Stimulated activated CD4-positive, alpha-beta T cell treated with anti-CD3 and anti-CD28 coated beads, TNF-alpha, amount 100 ng/mL, for 48 hours (primary cell): ENCODE data around the gene SDSL.

Experiments
- DNase-seq, 3 donors: peaks; one replicate each; pipeline ENCODE4 v3.0.0-alpha.2; 2020; ENCODE audit warnings: low read depth in 3 of 3

SDSL gene

GRCh38 chr12:113420996-113421595, 1.1 kb upstream of the SDSL start:
- no peak for DNase-seq

- DNase-seq = no peak
These were observed 898 bp downstream of the SDSL start for GRCh38 chr12:113422886-113423669.

- no peak for DNase-seq
These were observed 2.3 kb downstream of the SDSL start for GRCh38 chr12:113424456-113424855.

GRCh38 chr12:113424915-113425823, 3.0 kb downstream of the SDSL start:
- peak; percentile 8 to 50 (median 29) for DNase-seq

GRCh38 chr12:113425960-113426453, 3.8 kb downstream of the SDSL start:
- no peak for DNase-seq

- DNase-seq = no peak
These were observed 5.7 kb downstream of the SDSL start for GRCh38 chr12:113427882-113428281.

GRCh38 chr12:113428482-113428881, 6.3 kb downstream of the SDSL start:
- DNase-seq = no peak

GRCh38 chr12:113432986-113433385, 10.8 kb downstream of the SDSL start:
- DNase-seq = no peak

GRCh38 chr12:113435367-113435766, 13.2 kb downstream of the SDSL start:
- DNase-seq = no peak

GRCh38 chr12:113436586-113436985, 14.4 kb downstream of the SDSL start:
- no peak for DNase-seq

- DNase-seq = no peak
These were observed 15.0 kb downstream of the SDSL start for GRCh38 chr12:113436993-113437728.

GRCh38 chr12:113437729-113438100, 15.5 kb downstream of the SDSL start:
- DNase-seq = no peak

- DNase-seq = no peak
These were observed 16.5 kb downstream of the SDSL start for GRCh38 chr12:113438523-113439300.

GRCh38 chr12:113439301-113439597, 17.1 kb downstream of the SDSL start:
- DNase-seq = no peak

- DNase-seq = no peak
These were observed 17.4 kb downstream of the SDSL start for GRCh38 chr12:113439606-113440030.

- DNase-seq = no peak
These were observed 18.2 kb downstream of the SDSL start for GRCh38 chr12:113440336-113440735.

- DNase-seq = no peak
These were observed 19.0 kb downstream of the SDSL start for GRCh38 chr12:113440947-113441782.

GRCh38 chr12:113443030-113443539, 20.9 kb downstream of the SDSL start:
- DNase-seq = no peak

- DNase-seq = no peak
These were observed 23.5 kb downstream of the SDSL start for GRCh38 chr12:113445544-113446171.
